HepG2 (cell line): ENCODE measurements around the gene LMNTD1. TPM values are rescaled to one million over a fixed set of nuclear protein-coding genes. Genes with fewer than 3 reads are reported as not detected.

Experiments used
- ATAC-seq: fragments of 200-7000 bp; cut with Tn5 transposase; 3 replicates; pipeline ENCODE4 v1.9.1; 2020; ENCODE audit warnings: mild to moderate bottlenecking, moderate library complexity
- BruUV-seq: library from RNA; stranded (reverse); fragments of 400-500 nt; replicated peaks from 2 replicates; lab custom pipeline; 2021; lab: Mats Ljungman, UMichigan
- CTCF ChIA-PET: fragments of 300-600 bp; formaldehyde crosslinking; extraction: SDS; loops from one replicate; lab custom pipeline; 2021; ENCODE audit warnings: low total read pairs, inconsistent platforms, low intra/inter-chr PET ratio; lab: Yijun Ruan, JAX
- POLR2A ChIA-PET: fragments of 350-600 bp; sonication (Branson Sonifier 250); formaldehyde crosslinking; loops from one replicate; lab custom pipeline; 2020; ENCODE audit warnings: antibody characterized with exemption, inconsistent platforms; lab: Yijun Ruan, JAX
- DNase-seq: peaks from one replicate; pipeline ENCODE4 v3.0.0-alpha.2; 2015; ENCODE audit warnings: low spot score
- FAIRE-seq: peaks from 3 replicates; lab custom pipeline; 2011; peaks lifted over from hg19 to GRCh38; lab: Jason Lieb, UNC
- H2AFZ ChIP-seq: one replicate; pipeline ENCODE4 v1.6.1; 2011; ENCODE audit warnings: low read length, inconsistent platforms
- H3K27ac ChIP-seq: fragments of 300-600 bp; 3 replicates; pipeline ENCODE4 v1.8.0; 2011; ENCODE audit warnings: mixed run types, mild to moderate bottlenecking, mixed read lengths, low read length, inconsistent platforms; ENCODE audit not compliant: insufficient read depth; ENCODE audit errors: extremely low read length
- H3K27me3 ChIP-seq, 2 experiments: fragments of 200-600 bp in 1 of 2; 2 replicates in 1 of 2; 3 replicates in 1 of 2; pipeline versions ENCODE4 v1.6.0 to v1.8.0; 2011; ENCODE audit warnings: low read length in 2 of 2, mild to moderate bottlenecking in 2 of 2, moderate library complexity in 2 of 2, inconsistent platforms in 1 of 2; ENCODE audit not compliant: insufficient read depth in 2 of 2, control insufficient read depth in 1 of 2
- H3K36me3 ChIP-seq, 2 experiments: fragments of 200-600 bp in 1 of 2; replicated peaks in 1 of 2; 2 replicates in 1 of 2; 3 replicates in 1 of 2; pipeline versions ENCODE4 v1.5.1 to v1.8.0; 2011; ENCODE audit warnings: low read length in 2 of 2, inconsistent platforms in 1 of 2; ENCODE audit not compliant: insufficient read depth in 2 of 2, control insufficient read depth in 1 of 2
- H3K4me1 ChIP-seq: 2 replicates; pipeline ENCODE4 v1.5.1; 2012; ENCODE audit warnings: low read length, inconsistent platforms; ENCODE audit not compliant: insufficient read depth
- H3K4me2 ChIP-seq: 2 replicates; pipeline ENCODE4 v1.6.0; 2011; ENCODE audit warnings: low read depth, low read length, inconsistent platforms
- H3K4me3 ChIP-seq, 3 experiments: fragments of 200-600 bp in 1 of 3; sonication (generic), shearing (Covaris generic) in 1 of 3; replicated peaks in 1 of 3; 2 replicates each; pipeline ENCODE4 v1.5.1; 2011 to 2016; ENCODE audit warnings: low read length in 3 of 3, inconsistent platforms in 2 of 3, low read depth in 2 of 3, mild to moderate bottlenecking in 2 of 3, control low read depth in 1 of 3, mixed read lengths in 1 of 3; ENCODE audit not compliant: insufficient read depth in 1 of 3
- H3K79me2 ChIP-seq: one replicate; pipeline ENCODE4 v1.6.1; 2011; ENCODE audit warnings: low read length, inconsistent platforms; ENCODE audit not compliant: insufficient read depth
- H3K9ac ChIP-seq: 2 replicates; pipeline ENCODE4 v1.6.0; 2011; ENCODE audit warnings: mild to moderate bottlenecking, low read depth, low read length, inconsistent platforms; ENCODE audit not compliant: insufficient read depth
- H3K9me3 ChIP-seq: 2 replicates; pipeline ENCODE4 v1.5.1; 2012; ENCODE audit warnings: mild to moderate bottlenecking, low read length
- H4K20me1 ChIP-seq: 2 replicates; pipeline ENCODE4 v1.6.0; 2011; ENCODE audit warnings: inconsistent platforms, mild to moderate bottlenecking, low read length, moderate library complexity; ENCODE audit not compliant: insufficient read depth
- PRDM4 ChIP-seq: sonication (generic); formaldehyde crosslinking; IDR thresholded peaks from 2 replicates; pipeline ENCODE4 v1.9.0; 2021; ENCODE audit warnings: missing genetic modification reagents, borderline replicate concordance
- REST ChIP-seq, 2 experiments: IDR thresholded peaks; 2 replicates each; pipeline ENCODE4 v1.6.1; 2011 to 2012; ENCODE audit warnings: low read length in 2 of 2, borderline replicate concordance in 1 of 2, low read depth in 1 of 2, mild to moderate bottlenecking in 1 of 2, moderate library complexity in 1 of 2
- ZBTB25 ChIP-seq: IDR thresholded peaks from 2 replicates; pipeline ENCODE4 v1.6.1; 2018; ENCODE audit warnings: missing genetic modification reagents
- ZFP91 ChIP-seq: sonication (generic); formaldehyde crosslinking; IDR thresholded peaks from 2 replicates; pipeline ENCODE4 v1.9.0; 2022; ENCODE audit warnings: missing genetic modification reagents, mild to moderate bottlenecking, borderline replicate concordance
- ZNF281 ChIP-seq: sonication (generic); formaldehyde crosslinking; IDR thresholded peaks from 2 replicates; pipeline ENCODE4 v1.4.0; 2020; ENCODE audit warnings: missing genetic modification reagents, borderline replicate concordance
- ZNF317 ChIP-seq: sonication (generic); formaldehyde crosslinking; IDR thresholded peaks from 2 replicates; pipeline ENCODE4 v1.5.0; 2020; ENCODE audit warnings: mild to moderate bottlenecking, missing genetic modification reagents
- ZNF331 ChIP-seq: sonication (generic); formaldehyde crosslinking; IDR thresholded peaks from 2 replicates; pipeline ENCODE4 v1.4.0; 2020; ENCODE audit warnings: missing genetic modification reagents
- ZNF337 ChIP-seq: sonication (generic); formaldehyde crosslinking; IDR thresholded peaks from 2 replicates; pipeline ENCODE4 v1.5.1; 2020; ENCODE audit warnings: missing genetic modification reagents, low read depth, mild to moderate bottlenecking, borderline replicate concordance
- ZNF598 ChIP-seq: sonication (generic); formaldehyde crosslinking; IDR thresholded peaks from 2 replicates; pipeline ENCODE4 v1.5.1; 2020; ENCODE audit warnings: mild to moderate bottlenecking, missing genetic modification reagents, borderline replicate concordance
- ZNF713 ChIP-seq: sonication (generic); formaldehyde crosslinking; IDR thresholded peaks from 2 replicates; pipeline ENCODE4 v1.4.0; 2020; ENCODE audit warnings: mild to moderate bottlenecking, missing genetic modification reagents
- ZNF75D ChIP-seq: sonication (generic); formaldehyde crosslinking; IDR thresholded peaks from 2 replicates; pipeline ENCODE4 v1.8.1; 2023; ENCODE audit warnings: missing genetic modification reagents, mild to moderate bottlenecking, borderline replicate concordance
- ZNF773 ChIP-seq: sonication (generic); formaldehyde crosslinking; IDR thresholded peaks from 2 replicates; pipeline ENCODE4 v1.4.0; 2020; ENCODE audit warnings: missing genetic modification reagents, borderline replicate concordance
- WGBS: methylation state at CpG from one replicate; pipeline ENCODE4 v1.1.6; 2017; ENCODE audit warnings: low lambda C conversion rate; 5-methylcytosine and 5-hydroxymethylcytosine counted together
- in situ Hi-C: cut with HindIII; loops from 2 replicates; pipeline ENCODE4 v1.10.0; 2017; ENCODE audit warnings: low pct_unique_long_range_greater_than_20kb; ENCODE audit not compliant: extremely low pct_ligation_motif_present
- intact Hi-C: fragments of 100-400 bp; cut with micrococcal nuclease; formaldehyde crosslinking; loops from one replicate; pipeline ENCODE4 v1.10.0; 2022; ENCODE audit not compliant: unreplicated experiment
- polyA plus RNA-seq, 8 experiments: library from polyadenylated mRNA; depleted of rRNA in 3 of 8; stranded (reverse) in 7 of 8; unstranded in 1 of 8; fragments of >200 nt; fragmentation: Illumina TruSeq in 4 of 8; extraction: Trizol in 4 of 8; gene quantifications; 2 replicates each; pipeline versions ENCODE4 v1.2.1 to v1.2.3, GENCODE V29; 2011 to 2016; ENCODE audit warnings: low read depth in 4 of 8, missing spikeins in 1 of 8, mixed read lengths in 1 of 8; ENCODE audit not compliant: insufficient read depth in 1 of 8
- total RNA-seq, 5 experiments: library from RNA; depleted of rRNA; stranded (reverse); fragments of >200 nt; fragmentation: Illumina TruSeq; extraction: Trizol; gene quantifications; 2 replicates each; pipeline ENCODE4 v1.2.3, GENCODE V29; 2016; ENCODE audit warnings: low read depth in 1 of 5

LMNTD1 gene
- total and polyA plus RNA-seq, 2 of the 13 experiments (the other 11 are each of a cell fraction or from before 2014, with no cell fraction given): not detected

GRCh38 chr12:25587346-25587745 lies 34.3 kb upstream of the LMNTD1 start:
- no peaks in the 10 kb centered on the region for H4K20me1 ChIP-seq
- no peaks in the 10 kb centered on the region for H3K79me2 ChIP-seq
- no peaks in the 10 kb centered on the region for H3K4me1 ChIP-seq
- H2AFZ ChIP-seq: no peak overlapping the region
- in situ Hi-C loops: no loop called here
- FAIRE-seq (no peak), DNase-seq (no peak), ATAC-seq (no peak)
- intact Hi-C loops: no loop called here
- H3K9me3 ChIP-seq: no peaks in the 10 kb centered on the region
- no peak for TF ChIP-seq ZNF281 (CRISPR knock-in tag)
- TF ChIP-seq ZNF337 (CRISPR knock-in tag): no peak
- no peak for TF ChIP-seq ZNF75D
- TF ChIP-seq ZNF317: no peak
- no peak for TF ChIP-seq ZNF598 (CRISPR knock-in tag)
- no peak for TF ChIP-seq ZNF331
- no peak for TF ChIP-seq ZBTB25 (CRISPR knock-in tag)
- no peak for TF ChIP-seq PRDM4
- no peak for TF ChIP-seq REST (IDR thresholded peaks at IDR 0.05; ENCODE audit: borderline replicate concordance in 1 of 2, low read depth in 1 of 2, low read length in 2 of 2)
- no peak for TF ChIP-seq ZNF773 (CRISPR knock-in tag)
- TF ChIP-seq ZNF713 (CRISPR knock-in tag): no peak
- TF ChIP-seq ZFP91 (CRISPR knock-in tag): no peak
- no peak overlapping the region for H3K4me2 ChIP-seq
- WGBS: 9% methylated on average over 4 of the region's 4 CpGs
- H3K36me3 ChIP-seq: no peaks in the 10 kb centered on the region
- ChIA-PET POLR2A (no interaction called here), CTCF (no interaction called here)
- no TSS peak for BruUV-seq
- no peaks in the 10 kb centered on the region for H3K27me3 ChIP-seq
- no peak overlapping the region for H3K9ac ChIP-seq
- no peak overlapping the region for H3K4me3 ChIP-seq
- no peak overlapping the region for H3K27ac ChIP-seq
